ENCODE results near the gene TMEM219.
A peak's percentile ranks its signal among the peaks of the same experiment; 100 is the strongest.

GRCh38 chr16:29974291-29975133 is 12.6 kb downstream of the TMEM219 start:
- TF ChIP-seq POLR2A (IDR thresholded peaks at IDR 0.05) (peak in 1 of 2 donors; percentile 57), CTCF (IDR thresholded peaks at IDR 0.05 in 4 of 5, conservative IDR thresholded peaks at IDR 0.05 in 1 of 5) (no peak)
